OCI-LY7 (cell line): ENCODE data around the gene LOXHD1.

Experiments
- EZH2phosphoT487 ChIP-seq: fragments of 200-600 bp; sonication (generic); IDR thresholded peaks from 2 replicates; pipeline ENCODE4 v1.6.1; 2018; ENCODE audit warnings: low read depth, borderline replicate concordance, mild to moderate bottlenecking, mixed run types, antibody characterized with exemption, low read length, moderate library complexity, mixed read lengths
- TF ChIP-seq, protein P1 (sequence below): fragments of 200-600 bp; sonication (generic); conservative IDR thresholded peaks from 2 replicates; pipeline ENCODE4 v1.5.1; 2014; ENCODE audit warnings: mild to moderate bottlenecking, antibody characterized with exemption, low read length, moderate library complexity, mixed read lengths

DNA sequence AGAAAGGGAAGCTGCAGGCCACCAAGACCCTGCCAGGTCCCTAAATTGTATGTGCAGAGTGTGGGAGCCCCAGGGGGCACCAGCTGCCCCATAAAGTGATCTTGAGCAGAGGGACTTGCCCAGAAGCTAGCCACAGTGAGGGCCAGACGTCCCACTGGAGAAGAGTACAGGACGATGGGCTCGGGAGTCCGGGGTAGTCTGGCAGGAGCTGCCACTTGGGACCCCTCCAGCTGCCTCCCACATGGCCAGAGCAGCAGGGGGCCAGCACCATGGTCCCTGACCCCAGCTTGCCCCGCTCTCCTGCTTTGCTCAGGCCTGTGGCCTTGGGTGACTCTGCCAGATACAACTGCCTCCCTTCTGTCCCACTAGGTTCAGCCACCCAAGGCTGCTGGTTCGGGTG is 11.7 kb upstream of the LOXHD1 start:
- TF ChIP-seq, protein P1, sequence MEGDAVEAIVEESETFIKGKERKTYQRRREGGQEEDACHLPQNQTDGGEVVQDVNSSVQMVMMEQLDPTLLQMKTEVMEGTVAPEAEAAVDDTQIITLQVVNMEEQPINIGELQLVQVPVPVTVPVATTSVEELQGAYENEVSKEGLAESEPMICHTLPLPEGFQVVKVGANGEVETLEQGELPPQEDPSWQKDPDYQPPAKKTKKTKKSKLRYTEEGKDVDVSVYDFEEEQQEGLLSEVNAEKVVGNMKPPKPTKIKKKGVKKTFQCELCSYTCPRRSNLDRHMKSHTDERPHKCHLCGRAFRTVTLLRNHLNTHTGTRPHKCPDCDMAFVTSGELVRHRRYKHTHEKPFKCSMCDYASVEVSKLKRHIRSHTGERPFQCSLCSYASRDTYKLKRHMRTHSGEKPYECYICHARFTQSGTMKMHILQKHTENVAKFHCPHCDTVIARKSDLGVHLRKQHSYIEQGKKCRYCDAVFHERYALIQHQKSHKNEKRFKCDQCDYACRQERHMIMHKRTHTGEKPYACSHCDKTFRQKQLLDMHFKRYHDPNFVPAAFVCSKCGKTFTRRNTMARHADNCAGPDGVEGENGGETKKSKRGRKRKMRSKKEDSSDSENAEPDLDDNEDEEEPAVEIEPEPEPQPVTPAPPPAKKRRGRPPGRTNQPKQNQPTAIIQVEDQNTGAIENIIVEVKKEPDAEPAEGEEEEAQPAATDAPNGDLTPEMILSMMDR, result no peak
- TF ChIP-seq EZH2phosphoT487, result no peak
